Spleen (tissue), 11 donors: Measurements from ENCODE around the gene CCNB1IP1. TPM values are rescaled to one million over a fixed set of nuclear protein-coding genes. Genes with fewer than 3 reads are reported as not detected.
"Not testable (repeated sequence)": the region's sequence is repeated elsewhere in the genome, so short reads cannot be mapped to it uniquely, and the experiment has no call there.

Source experiments
- DNase-seq: peaks from one replicate; pipeline ENCODE4 v3.0.0-alpha.2; 2020
- H3K27ac ChIP-seq, 8 donors: fragments of 200-600 bp; sonication (generic) in 7 of 8; 1 replicate in 4 of 8; 2 replicates in 4 of 8; pipeline versions ENCODE4 v1.5.0 to v1.8.0; 2016 to 2021; ENCODE audit warnings: inconsistent platforms in 4 of 8, mild to moderate bottlenecking in 4 of 8, moderate library complexity in 1 of 8
- H3K27me3 ChIP-seq, 7 donors: fragments of 200-600 bp; sonication (generic) in 6 of 7; replicated peaks in 1 of 7; 1 replicate in 4 of 7; 2 replicates in 3 of 7; pipeline versions ENCODE4 v1.5.0 to v1.8.0; 2016 to 2021; ENCODE audit warnings: inconsistent platforms in 3 of 7, mild to moderate bottlenecking in 1 of 7
- H3K36me3 ChIP-seq, 6 donors: fragments of 200-600 bp; sonication (generic) in 5 of 6; 1 replicate in 4 of 6; 2 replicates in 2 of 6; pipeline versions ENCODE4 v1.5.0 to v1.8.0; 2016 to 2021; ENCODE audit warnings: inconsistent platforms in 2 of 6
- H3K4me1 ChIP-seq, 6 donors: fragments of 200-600 bp; sonication (generic) in 5 of 6; 1 replicate in 3 of 6; 2 replicates in 3 of 6; pipeline versions ENCODE4 v1.5.0 to v1.8.0; 2016 to 2021; ENCODE audit warnings: inconsistent platforms in 3 of 6
- H3K4me3 ChIP-seq, 8 donors: fragments of 200-600 bp; sonication (generic) in 7 of 8; 1 replicate in 4 of 8; 2 replicates in 4 of 8; pipeline versions ENCODE4 v1.5.0 to v1.8.0; 2016 to 2021; ENCODE audit warnings: inconsistent platforms in 4 of 8, mild to moderate bottlenecking in 4 of 8, moderate library complexity in 2 of 8
- H3K9me3 ChIP-seq, 8 donors: fragments of 200-600 bp; sonication (generic) in 7 of 8; 1 replicate in 4 of 8; 2 replicates in 4 of 8; pipeline versions ENCODE4 v1.5.0 to v1.8.0; 2016 to 2021; ENCODE audit warnings: inconsistent platforms in 4 of 8
- POLR2A ChIP-seq, 3 donors: fragments of 450-650 bp; IDR thresholded peaks; one replicate each; pipeline ENCODE4 v1.5.1; 2017; ENCODE audit warnings: antibody characterized with exemption in 3 of 3, mild to moderate bottlenecking in 1 of 3
- POLR2AphosphoS5 ChIP-seq, 3 donors: sonication (generic); formaldehyde crosslinking; IDR thresholded peaks; one replicate each; pipeline ENCODE4 v1.5.1; 2017; ENCODE audit warnings: antibody characterized with exemption in 3 of 3
- WGBS, 5 donors: extraction: QIAGEN DNeasy Blood & Tissue Kit in 3 of 5; methylation state at CpG; one replicate each; pipeline versions ENCODE4 v1.1.5 to v1.1.7; 2013 to 2018; 5-methylcytosine and 5-hydroxymethylcytosine counted together
- intact Hi-C: fragments of 100-400 bp; cut with DNase I; formaldehyde crosslinking; loops from one replicate; pipeline ENCODE4 v1.15.0; 2023; ENCODE audit warnings: low total_unique reads
- polyA plus RNA-seq, 3 donors: library from polyadenylated mRNA; stranded (reverse); fragments of 200-250 nt; gene quantifications; one replicate each; pipeline ENCODE4 v1.2.1, GENCODE V29; 2013
- total RNA-seq, 7 donors: library from RNA; depleted of rRNA in 3 of 7; stranded (reverse); fragments of >200 nt in 3 of 7; fragmentation: NEBNext Ultra II Directional in 4 of 7; extraction: Animal tissue kit (Norgen Biotek cat#: 25700) in 4 of 7; gene quantifications; one replicate each; pipeline versions ENCODE4 v1.1.0 to v1.2.1, GENCODE V29; 2016 to 2021
- TF ChIP-seq, protein P1 (sequence below), 11 experiments: fragments of 200-600 bp in 7 of 11; fragments of 450-650 bp in 4 of 11; sonication (generic) in 4 of 11; IDR thresholded peaks in 8 of 11; conservative IDR thresholded peaks in 3 of 11; 1 replicate in 7 of 11; 2 replicates in 4 of 11; pipeline versions ENCODE4 v1.4.0 to v1.8.0; 2016 to 2021; ENCODE audit warnings: antibody characterized with exemption in 11 of 11, inconsistent platforms in 4 of 11, mild to moderate bottlenecking in 1 of 11
- donor health status: healthy with polysubstance abuse.
- donor health status: DM: no; HTN: no; CAD: no; lungs with moderate emphysema.
- donor health status: DM: no; HTN: no; CAD: no.
- donor health status: Bipolar disorder and iron deficiency.
- donor health status: healthy.
- donor health status: DM: no; HTN: no; CAD: no.
- donor health status: DM: yes; HTN: yes; CAD: no.

The CCNB1IP1 gene
- total and polyA plus RNA-seq, 10 donors: 21.1 to 49.1 (median 30.8) TPM

- intact Hi-C loops: loop anchor here (10.0 kb wide), 1 partner anchor 59 kb away; no protein-coding TSS in a partner anchor
- peaks cover 0 to 55% (median 27%) of the 10 kb centered on the region in 6 donors for H3K36me3 ChIP-seq
- 90 to 100% (median 93%) methylated on average over 1 of the region's 1 CpG for WGBS, 5 donors
Measured at GRCh38 chr14:20345366-20345765, 12.3 kb upstream of the CCNB1IP1 start.

DNA sequence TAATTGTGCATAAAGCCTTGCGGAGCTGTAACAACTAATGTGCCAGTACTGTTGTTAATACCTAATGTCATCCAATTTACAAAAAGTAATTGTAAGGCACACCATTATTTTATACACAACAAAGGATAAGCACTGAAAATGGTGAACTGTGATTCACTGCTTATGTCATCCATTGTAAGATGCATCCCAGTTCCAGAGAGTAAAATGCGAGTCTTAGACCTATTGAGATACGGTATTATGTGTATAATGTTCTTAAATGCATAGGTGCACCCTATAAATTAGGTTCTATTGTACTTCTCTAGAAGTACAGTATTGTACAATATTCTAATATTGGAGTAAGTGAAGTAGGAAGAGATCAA lies 10.8 kb upstream of the CCNB1IP1 start:
- H3K27me3 ChIP-seq: no peaks in the 10 kb centered on the region
- H3K4me1 ChIP-seq: peaks cover 0 to 29% (median 23%) of the 10 kb centered on the region in 6 donors
- no peak for TF ChIP-seq POLR2A (IDR thresholded peaks at IDR 0.05)
- no peak for TF ChIP-seq POLR2AphosphoS5 (IDR thresholded peaks at IDR 0.05)
- TF ChIP-seq, protein P1, sequence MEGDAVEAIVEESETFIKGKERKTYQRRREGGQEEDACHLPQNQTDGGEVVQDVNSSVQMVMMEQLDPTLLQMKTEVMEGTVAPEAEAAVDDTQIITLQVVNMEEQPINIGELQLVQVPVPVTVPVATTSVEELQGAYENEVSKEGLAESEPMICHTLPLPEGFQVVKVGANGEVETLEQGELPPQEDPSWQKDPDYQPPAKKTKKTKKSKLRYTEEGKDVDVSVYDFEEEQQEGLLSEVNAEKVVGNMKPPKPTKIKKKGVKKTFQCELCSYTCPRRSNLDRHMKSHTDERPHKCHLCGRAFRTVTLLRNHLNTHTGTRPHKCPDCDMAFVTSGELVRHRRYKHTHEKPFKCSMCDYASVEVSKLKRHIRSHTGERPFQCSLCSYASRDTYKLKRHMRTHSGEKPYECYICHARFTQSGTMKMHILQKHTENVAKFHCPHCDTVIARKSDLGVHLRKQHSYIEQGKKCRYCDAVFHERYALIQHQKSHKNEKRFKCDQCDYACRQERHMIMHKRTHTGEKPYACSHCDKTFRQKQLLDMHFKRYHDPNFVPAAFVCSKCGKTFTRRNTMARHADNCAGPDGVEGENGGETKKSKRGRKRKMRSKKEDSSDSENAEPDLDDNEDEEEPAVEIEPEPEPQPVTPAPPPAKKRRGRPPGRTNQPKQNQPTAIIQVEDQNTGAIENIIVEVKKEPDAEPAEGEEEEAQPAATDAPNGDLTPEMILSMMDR (IDR thresholded peaks at IDR 0.05 in 8 of 11, conservative IDR thresholded peaks at IDR 0.05 in 3 of 11): no peak
- H3K4me3 ChIP-seq: peak overlapping the region; percentile 56 to 90 (median 63)
- DNase-seq: no peak
- intact Hi-C loops: loop anchor here (10.0 kb wide), 1 partner anchor 61 kb away; no protein-coding TSS in a partner anchor
- 0 to 6% (median 5%) methylated on average over 3 of the region's 3 CpGs for WGBS, 5 donors
- peaks cover 0 to 39% (median 21%) of the 10 kb centered on the region in 6 donors for H3K36me3 ChIP-seq
- H3K27ac ChIP-seq: peak overlapping the region; percentile 64 to 96 (median 90)
- H3K9me3 ChIP-seq: no peaks in the 10 kb centered on the region

More at GRCh38 chr14:20345366-20345765, 12.3 kb upstream of the CCNB1IP1 start:
- Histone ChIP-seq H3K27ac (no peak overlapping the region), H3K9me3 (no peaks in the 10 kb centered on the region), H3K4me1 (peaks cover 0 to 29% (median 23%) of the 10 kb centered on the region in 6 donors), H3K4me3 (no peak overlapping the region), H3K27me3 (no peaks in the 10 kb centered on the region)
- no peak for DNase-seq
- no peak for TF ChIP-seq POLR2AphosphoS5 (IDR thresholded peaks at IDR 0.05)
- TF ChIP-seq POLR2A (IDR thresholded peaks at IDR 0.05): no peak
- TF ChIP-seq, protein P1 (IDR thresholded peaks at IDR 0.05 in 8 of 11, conservative IDR thresholded peaks at IDR 0.05 in 3 of 11): no peak

GRCh38 chr14:20343092-20343861 lies 10.2 kb upstream of the CCNB1IP1 start, which contains the start of gene PARP2:
Gene PARP2 (plus strand): TSS chr14:20343635. CDS start chr14:20343642, 7 bp downstream.
- Histone ChIP-seq H3K9me3 (no peaks in the 10 kb centered on the region), H3K4me1 (peaks cover 0 to 29% (median 23%) of the 10 kb centered on the region in 6 donors)
- TF ChIP-seq POLR2A (IDR thresholded peaks at IDR 0.05) (peak in 2 of 3 donors; percentile 68 to 88), POLR2AphosphoS5 (IDR thresholded peaks at IDR 0.05) (peak; percentile 96 to 100 (median 96))
- TF ChIP-seq, protein P1 (IDR thresholded peaks at IDR 0.05 in 8 of 11, conservative IDR thresholded peaks at IDR 0.05 in 3 of 11): peak in 2 of 11 experiments; percentile 14 to 24

DNA sequence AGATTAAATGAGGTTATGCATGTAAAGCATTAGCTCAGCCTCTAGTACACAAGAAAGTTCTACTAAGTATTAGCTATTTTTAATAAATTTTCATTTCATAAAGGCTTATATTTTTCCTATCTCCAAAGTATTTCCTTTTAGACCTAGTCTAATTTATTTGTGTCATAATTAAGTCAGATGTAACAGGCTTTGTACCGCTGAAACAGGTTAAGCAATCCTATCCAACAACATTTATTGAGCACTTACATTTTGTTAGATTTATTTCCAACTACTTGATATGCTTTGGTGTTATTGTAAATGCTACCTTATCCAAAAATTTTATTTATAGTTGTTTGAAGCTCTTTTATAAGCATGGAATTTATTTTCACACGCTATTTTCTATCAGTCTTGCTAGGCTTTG lies 8.6 kb upstream of the CCNB1IP1 start:
- Histone ChIP-seq H3K36me3 (peaks cover 0 to 19% (median 12%) of the 10 kb centered on the region in 6 donors), H3K4me1 (peaks cover 0 to 29% (median 23%) of the 10 kb centered on the region in 6 donors), H3K27me3 (no peaks in the 10 kb centered on the region), H3K9me3 (no peaks in the 10 kb centered on the region), H3K27ac (peak overlapping the region; percentile 64 to 96 (median 90)), H3K4me3 (peak overlapping the region in 4 of 8 donors; percentile 57 to 90 (median 70))
- 49 to 60% (median 53%) methylated on average over 2 of the region's 2 CpGs for WGBS, 5 donors
- TF ChIP-seq POLR2AphosphoS5 (IDR thresholded peaks at IDR 0.05) (no peak), POLR2A (IDR thresholded peaks at IDR 0.05) (no peak)
- TF ChIP-seq, protein P1 (IDR thresholded peaks at IDR 0.05 in 8 of 11, conservative IDR thresholded peaks at IDR 0.05 in 3 of 11): no peak
- DNase-seq: no peak
- intact Hi-C loops: loop anchor here (10.0 kb wide), 1 partner anchor 63 kb away; no protein-coding TSS in a partner anchor

More at GRCh38 chr14:20343092-20343861, 10.2 kb upstream of the CCNB1IP1 start, which contains the start of gene PARP2:
- Histone ChIP-seq H3K36me3 (peaks cover 0 to 34% (median 18%) of the 10 kb centered on the region in 6 donors), H3K4me3 (peak within 1 kb of the TSS; percentile 56 to 90 (median 63)), H3K27me3 (no peaks in the 10 kb centered on the region), H3K27ac (peak within 1 kb of the TSS; percentile 64 to 96 (median 90))
- 0 to 1% (median 1%) methylated on average over 36 to 50 of the region's 50 CpGs for WGBS, 5 donors
- peak; percentile 97 for DNase-seq
- intact Hi-C loops: loop anchor here (10.0 kb wide), 1 partner anchor 62 kb away; no protein-coding TSS in a partner anchor

DNA sequence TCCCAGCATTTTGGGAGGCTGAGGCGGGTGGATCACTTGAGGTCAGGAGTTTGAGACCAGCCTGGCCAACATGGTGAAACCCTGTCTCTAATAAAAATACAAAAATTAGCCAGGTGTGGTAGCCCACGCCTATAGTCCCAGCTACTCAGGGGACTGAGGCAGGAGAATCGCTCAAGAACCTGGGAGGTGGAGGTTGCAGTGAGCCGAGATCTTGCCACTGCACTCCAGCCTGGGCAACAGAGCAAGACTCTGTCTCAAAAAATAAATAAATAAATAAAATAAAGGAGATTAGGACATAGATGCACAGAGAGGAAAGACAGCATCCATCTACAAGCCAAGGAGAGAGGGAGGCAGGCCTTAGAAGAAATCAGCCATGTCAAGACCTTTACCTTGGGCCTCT lies 8.0 kb upstream of the CCNB1IP1 start:
- H3K9me3 ChIP-seq, H3K4me3 ChIP-seq, DNase-seq, H3K27ac ChIP-seq, H3K27me3 ChIP-seq: not testable (repeated sequence)
- Histone ChIP-seq H3K4me1 (peaks cover 0 to 29% (median 23%) of the 10 kb centered on the region in 6 donors), H3K36me3 (peaks cover 0 to 13% (median 6%) of the 10 kb centered on the region in 6 donors)
- intact Hi-C loops: loop anchor here (10.0 kb wide), 1 partner anchor 64 kb away; no protein-coding TSS in a partner anchor
- 89 to 96% (median 95%) methylated on average over 4 of the region's 4 CpGs for WGBS, 5 donors
